KOPT-K1 (cell line): ENCODE measurements around the gene LIN52.

Source experiments
- H3K27ac ChIP-seq: fragments of 200-600 bp; sonication (generic); 2 replicates; pipeline ENCODE4 v1.5.1; 2016; ENCODE audit warnings: antibody characterized with exemption, mild to moderate bottlenecking, low read depth, low read length; ENCODE audit not compliant: poor library complexity, severe bottlenecking
- H3K36me3 ChIP-seq: fragments of 200-600 bp; sonication (generic); 2 replicates; pipeline ENCODE4 v1.5.1; 2017; ENCODE audit warnings: antibody characterized with exemption, mild to moderate bottlenecking, low read length, moderate library complexity; ENCODE audit not compliant: insufficient read depth
- H3K9me3 ChIP-seq: fragments of 200-600 bp; sonication (generic); 2 replicates; pipeline ENCODE4 v1.5.1; 2017; ENCODE audit warnings: antibody characterized with exemption, low read length, mild to moderate bottlenecking; ENCODE audit not compliant: insufficient read depth, poor library complexity, severe bottlenecking

LIN52 gene, protein sequence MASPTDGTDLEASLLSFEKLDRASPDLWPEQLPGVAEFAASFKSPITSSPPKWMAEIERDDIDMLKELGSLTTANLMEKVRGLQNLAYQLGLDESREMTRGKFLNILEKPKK

DNA sequence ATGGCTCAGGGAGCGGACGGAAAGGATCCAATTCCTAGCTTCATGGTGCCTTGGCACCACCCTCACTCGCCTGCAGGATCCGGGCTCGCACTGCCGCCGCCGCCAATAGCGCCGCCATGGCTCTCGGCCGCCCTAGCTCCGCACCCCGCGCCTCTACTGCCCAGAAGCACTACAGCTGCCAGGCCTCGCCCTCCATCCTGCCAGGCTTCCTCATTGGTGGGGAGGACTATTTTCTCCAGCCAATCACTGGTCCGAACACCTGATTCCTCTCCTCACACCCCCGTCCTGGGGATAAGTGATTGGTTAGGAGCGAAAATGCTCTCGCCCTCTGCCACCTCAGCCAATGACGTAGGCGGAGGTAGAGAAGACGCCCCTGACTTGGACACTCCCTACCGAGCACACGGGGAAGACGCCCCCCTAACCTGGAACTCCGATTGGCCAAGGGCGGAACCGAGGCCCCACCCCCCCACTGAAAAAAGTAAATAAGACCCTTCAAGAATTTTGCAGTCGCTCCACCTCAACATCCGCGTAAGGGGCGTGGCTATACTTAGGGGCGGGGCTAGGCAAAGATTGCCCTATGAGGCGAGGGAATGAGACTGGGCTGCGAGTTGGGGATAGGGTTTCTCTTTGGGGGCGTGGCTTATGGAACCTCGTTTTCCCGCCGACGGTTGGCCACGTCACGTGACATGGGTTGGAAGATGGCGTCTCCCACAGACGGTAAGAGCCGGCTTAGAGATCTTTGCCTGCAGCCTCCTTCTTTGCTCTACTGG, at the start of gene LIN52, which contains the start of gene ALDH6A1:
LIN52 (plus strand) TSS at position 680 of the 770 bp plus-strand sequence; CDS start at position 699, 19 bp downstream.
ALDH6A1 (minus strand) TSS at position 177 of the 770 bp plus-strand sequence; CDS start at position 118, 59 bp downstream.
- Histone ChIP-seq H3K9me3 (no peaks in the 10 kb centered on the region), H3K36me3 (no peaks in the 10 kb centered on the region), H3K27ac (peak within 1 kb of the TSS; percentile 72)

DNA sequence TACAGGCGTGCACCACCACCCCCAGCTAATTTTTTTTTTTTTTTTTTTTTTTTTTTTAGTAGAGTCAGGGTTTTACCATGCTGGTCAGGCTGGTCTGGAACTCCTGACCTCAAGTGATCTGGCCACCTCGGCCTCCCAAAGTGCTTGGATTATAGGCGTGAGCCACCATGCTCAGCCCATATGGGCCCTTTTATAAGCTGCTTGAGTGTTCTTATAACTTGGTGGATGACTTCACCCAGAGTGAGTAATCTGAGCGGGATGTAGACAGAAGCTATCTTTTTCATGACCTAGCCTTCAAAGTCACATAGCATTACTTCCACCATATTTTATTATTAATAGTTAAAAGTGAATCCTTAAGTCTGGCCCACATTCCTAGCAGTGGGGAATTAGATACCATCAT, 49.2 kb upstream of the LIN52 start:
- Histone ChIP-seq H3K36me3 (no peaks in the 10 kb centered on the region), H3K9me3 (no peaks in the 10 kb centered on the region), H3K27ac (no peak overlapping the region)

DNA sequence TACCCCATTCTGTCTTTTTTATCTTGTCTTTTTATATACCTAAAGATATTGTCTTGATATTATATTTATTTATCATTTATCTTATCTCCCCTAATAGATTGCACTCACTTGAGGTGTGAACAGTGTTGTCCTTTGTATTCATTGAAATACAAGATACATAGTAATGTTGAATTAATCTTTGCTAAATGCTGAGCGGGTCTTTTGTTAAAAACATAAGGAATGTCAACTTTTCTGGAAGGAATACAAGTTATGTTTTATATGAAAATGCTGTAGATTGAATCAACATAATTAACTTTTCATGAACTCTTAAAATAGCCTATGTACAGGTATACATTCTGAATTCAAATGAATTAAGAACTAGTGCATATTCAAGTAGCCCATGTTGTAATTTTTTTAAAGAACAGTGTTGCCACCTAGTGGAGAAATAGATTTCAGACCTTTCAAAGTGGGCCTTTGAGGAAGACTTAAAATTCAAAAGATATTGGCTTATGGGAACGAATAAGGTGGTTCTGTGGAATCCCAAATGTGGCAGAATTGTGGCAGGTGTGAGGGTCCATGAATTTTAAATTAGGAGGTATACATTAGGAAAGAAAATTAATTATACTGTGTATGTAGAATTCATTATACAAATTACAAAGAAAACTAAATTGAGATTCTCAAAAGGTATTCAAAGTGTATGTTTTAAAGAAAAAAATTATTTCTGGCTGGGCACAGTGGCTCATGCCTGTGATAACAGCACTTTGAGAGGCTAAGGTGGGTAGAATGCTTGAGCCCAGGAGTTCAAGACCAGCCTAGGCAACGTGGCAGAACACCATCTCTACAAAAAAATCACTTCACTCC, 46.5 kb upstream of the LIN52 start:
- Histone ChIP-seq H3K36me3 (no peaks in the 10 kb centered on the region), H3K9me3 (no peaks in the 10 kb centered on the region)

DNA sequence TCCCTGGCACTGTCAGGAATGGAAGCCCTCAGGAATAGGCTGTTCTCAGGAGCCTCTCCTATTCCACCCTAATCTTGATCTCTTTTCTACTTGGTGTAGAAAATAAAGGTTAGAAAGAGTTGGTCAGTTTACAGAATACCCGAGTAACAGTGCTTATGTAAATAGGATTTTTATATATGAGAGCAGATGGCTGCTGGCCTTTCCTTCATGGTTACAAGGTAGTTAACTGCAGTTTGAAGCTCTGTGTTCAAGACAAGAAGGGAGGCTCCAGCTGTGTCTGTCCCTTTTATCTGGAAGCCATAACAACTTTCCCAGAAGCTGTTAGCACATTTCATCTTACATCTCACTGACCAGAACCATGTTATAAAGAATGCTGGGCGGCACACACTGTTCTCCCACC, 42.5 kb upstream of the LIN52 start:
- H3K36me3 ChIP-seq, result no peaks in the 10 kb centered on the region
- H3K9me3 ChIP-seq, result no peaks in the 10 kb centered on the region
- H3K27ac ChIP-seq, result no peak overlapping the region

More for the DNA sequence above, 46.5 kb upstream of the LIN52 start:
- no peak overlapping the region for H3K27ac ChIP-seq

DNA sequence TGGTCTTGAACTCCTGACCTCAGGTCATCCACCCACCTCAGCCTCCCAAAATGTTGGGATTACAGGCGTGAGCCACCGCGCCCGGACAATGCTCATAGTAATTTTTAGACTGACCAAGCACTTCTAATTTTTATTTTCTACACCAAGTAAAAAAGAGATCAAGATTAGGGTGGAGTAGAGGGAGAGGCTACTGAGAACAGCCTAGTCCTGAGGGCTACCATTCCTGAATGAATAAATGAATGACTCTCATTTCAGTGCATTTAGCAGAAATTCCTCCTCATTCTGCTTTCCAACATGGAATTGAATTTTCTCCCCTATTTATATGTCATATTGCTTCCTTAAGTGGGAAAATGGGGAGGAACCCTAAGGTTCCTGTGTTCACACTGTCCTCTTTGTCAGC, 39.2 kb upstream of the LIN52 start:
- no peak overlapping the region for H3K27ac ChIP-seq
- no peaks in the 10 kb centered on the region for H3K9me3 ChIP-seq
- H3K36me3 ChIP-seq, result no peaks in the 10 kb centered on the region

DNA sequence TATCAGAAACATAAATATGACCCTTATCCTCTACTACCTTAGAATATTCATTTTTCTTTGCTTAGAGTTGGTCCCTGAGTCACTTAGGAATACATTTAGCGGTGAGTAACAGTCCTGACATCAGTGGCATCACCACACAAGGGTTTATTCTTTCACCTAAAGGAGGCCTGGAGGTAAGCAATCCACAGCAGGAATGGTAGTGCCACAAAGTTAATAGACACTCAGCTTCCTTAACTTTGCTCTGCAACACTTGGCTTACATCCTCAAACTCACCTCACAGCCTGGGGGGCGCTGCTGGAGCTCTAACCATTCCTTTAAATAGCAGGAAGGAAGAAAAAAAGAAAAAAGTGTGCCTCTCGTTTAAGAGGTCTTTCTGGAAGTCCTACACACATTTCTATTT, 36.5 kb upstream of the LIN52 start:
- Histone ChIP-seq H3K36me3 (no peaks in the 10 kb centered on the region), H3K9me3 (no peaks in the 10 kb centered on the region), H3K27ac (no peak overlapping the region)

DNA sequence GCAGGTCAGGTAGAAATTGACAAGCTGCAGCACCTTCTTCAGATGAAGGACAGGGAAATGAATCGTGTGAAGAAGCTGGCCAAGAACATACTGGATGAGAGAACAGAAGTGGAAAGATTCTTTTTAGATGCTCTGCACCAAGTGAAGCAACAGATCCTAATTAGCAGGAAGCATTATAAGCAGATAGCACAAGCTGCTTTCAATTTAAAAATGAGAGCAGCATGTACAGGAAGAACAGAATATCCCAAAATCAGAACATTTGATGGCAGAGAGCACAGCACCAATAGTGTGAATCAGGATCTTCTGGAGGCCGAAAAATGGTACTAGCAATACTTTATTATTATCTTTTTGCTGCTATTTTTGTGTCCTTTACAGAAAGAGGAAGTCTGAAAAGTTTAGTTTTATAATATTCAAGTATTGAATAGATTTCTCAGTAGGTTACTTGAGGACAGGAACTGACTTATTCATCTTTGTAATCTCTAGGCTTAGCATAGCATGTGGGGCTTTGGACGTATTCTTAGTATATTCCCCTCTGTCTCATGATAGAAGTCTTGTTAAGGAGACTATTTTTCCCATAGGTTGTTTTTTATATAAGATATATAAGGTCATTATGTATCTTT, 34.8 kb upstream of the LIN52 start:
- H3K9me3 ChIP-seq, result no peaks in the 10 kb centered on the region
- no peak overlapping the region for H3K27ac ChIP-seq
- no peaks in the 10 kb centered on the region for H3K36me3 ChIP-seq

DNA sequence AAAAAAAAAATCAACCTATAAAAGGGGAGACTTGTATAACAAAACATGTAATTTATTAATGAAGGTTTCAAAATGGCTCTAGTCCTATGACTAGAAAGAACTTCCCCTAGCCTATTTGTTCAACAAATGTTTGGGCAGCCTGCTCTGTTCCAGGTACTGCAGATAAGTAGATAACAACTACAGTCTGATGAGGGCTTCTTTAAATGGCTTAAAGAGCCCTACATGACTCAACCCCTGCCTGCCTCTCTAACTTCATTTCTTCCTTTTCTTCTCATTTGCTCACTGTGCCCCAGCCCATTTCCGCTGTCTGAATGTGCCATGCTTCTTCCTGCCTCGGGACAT, 22.0 kb upstream of the LIN52 start:
- Histone ChIP-seq H3K9me3 (no peaks in the 10 kb centered on the region), H3K36me3 (no peaks in the 10 kb centered on the region; the same call in 1 of the 2 replicates), H3K27ac (no peak overlapping the region)

DNA sequence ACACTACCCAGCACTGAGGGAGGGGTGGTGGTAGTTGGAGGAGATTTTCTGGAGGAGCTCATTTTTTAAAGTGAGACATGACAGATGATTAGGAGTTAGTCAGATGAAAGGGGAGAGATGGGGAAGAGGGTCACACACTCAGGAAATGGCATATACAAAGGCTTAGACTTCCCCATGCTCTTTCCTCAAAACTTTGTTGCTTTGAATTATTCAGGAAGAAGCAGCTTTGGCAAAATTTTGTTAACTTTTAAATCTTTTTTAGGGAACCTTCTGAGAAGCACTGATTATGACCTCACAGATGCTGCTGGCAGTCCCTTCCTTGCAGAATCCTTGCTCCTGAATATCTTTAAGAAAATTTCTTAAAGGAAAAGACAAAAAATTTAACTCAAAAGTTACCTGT, 20.3 kb upstream of the LIN52 start:
- H3K36me3 ChIP-seq, result no peaks in the 10 kb centered on the region; the same call in 1 of the 2 replicates
- no peaks in the 10 kb centered on the region for H3K9me3 ChIP-seq
- no peak overlapping the region for H3K27ac ChIP-seq

DNA sequence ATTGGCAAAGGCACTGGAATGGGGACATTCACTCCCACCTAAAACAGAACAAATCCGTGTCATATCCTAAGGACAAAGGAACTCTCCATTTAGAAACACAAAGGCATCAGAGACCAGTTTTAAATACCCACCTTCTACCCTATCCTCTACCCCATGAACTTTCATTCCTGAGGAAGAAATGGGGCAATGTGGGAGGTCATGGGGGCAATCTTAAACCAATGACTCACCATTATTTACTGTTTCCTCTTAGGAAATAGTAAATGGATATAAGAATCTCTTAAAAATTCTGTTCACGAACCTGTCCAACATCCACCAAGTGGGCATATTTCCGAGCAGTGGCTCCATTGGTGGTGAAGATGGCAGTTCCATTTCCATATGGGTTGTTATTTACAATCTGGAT, 19.9 kb upstream of the LIN52 start:
- H3K36me3 ChIP-seq, result no peaks in the 10 kb centered on the region; the same call in 1 of the 2 replicates
- no peak overlapping the region for H3K27ac ChIP-seq

DNA sequence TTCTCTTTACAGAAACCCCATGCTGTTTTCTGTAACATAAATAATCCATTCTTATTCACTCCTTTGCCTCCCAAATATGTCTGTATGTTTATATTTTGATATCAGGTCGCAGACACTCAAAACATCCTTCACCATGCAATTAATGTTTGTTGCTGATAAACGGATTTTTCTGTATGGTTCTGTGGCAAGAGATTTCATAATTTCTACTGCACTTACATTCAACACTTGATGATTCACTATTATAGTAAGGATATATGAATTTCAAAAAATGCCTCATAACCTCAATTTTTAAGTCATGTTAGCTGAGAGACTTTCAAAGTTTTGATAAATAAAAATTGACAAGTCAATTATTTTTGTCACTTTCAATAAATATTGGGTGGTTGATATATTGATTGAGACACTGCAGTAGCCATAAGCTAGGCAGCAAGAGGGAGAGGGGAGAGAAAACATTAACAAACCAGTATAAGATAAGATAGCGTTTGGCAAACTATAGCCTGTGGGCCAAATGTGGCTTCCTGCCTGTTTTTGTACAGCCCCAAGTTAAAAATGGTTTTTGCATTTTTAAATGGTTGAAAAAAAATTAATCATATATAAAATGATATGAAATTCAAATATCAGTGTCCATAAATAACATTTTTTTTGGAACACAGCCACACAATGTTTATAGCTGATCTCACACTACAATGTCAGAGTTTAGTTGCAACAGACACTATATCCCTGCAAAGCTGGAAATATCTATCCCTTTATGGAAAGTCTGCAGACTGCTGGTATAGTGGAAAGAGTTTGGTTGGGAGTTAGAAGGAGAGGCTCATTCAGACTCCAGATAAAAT, 18.8 kb upstream of the LIN52 start:
- no peaks in the 10 kb centered on the region; the same call in 1 of the 2 replicates for H3K36me3 ChIP-seq
- H3K27ac ChIP-seq, result no peak overlapping the region
- no peaks in the 10 kb centered on the region for H3K9me3 ChIP-seq

More for the DNA sequence above, 19.9 kb upstream of the LIN52 start:
- H3K9me3 ChIP-seq, result no peaks in the 10 kb centered on the region

DNA sequence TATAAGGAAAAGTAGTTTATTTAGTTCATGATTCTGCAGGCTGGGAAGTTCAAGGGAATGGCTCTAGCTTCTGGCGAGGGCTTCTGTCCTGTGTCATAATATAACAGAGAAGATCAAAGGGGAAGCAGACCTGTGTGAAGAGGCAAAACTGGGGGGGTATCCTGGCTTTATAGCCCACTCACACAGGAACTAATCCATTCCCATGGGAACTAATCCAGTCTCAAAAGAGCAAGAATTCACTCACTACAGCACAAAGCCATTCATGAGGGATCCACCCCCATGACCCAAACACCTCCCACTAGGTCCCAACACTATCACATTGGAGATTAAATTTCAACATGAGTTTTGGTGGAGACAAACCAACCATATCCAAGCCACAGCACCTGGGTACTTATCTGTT, 7.4 kb upstream of the LIN52 start:
- Histone ChIP-seq H3K27ac (no peak overlapping the region), H3K9me3 (no peaks in the 10 kb centered on the region), H3K36me3 (no peaks in the 10 kb centered on the region)

DNA sequence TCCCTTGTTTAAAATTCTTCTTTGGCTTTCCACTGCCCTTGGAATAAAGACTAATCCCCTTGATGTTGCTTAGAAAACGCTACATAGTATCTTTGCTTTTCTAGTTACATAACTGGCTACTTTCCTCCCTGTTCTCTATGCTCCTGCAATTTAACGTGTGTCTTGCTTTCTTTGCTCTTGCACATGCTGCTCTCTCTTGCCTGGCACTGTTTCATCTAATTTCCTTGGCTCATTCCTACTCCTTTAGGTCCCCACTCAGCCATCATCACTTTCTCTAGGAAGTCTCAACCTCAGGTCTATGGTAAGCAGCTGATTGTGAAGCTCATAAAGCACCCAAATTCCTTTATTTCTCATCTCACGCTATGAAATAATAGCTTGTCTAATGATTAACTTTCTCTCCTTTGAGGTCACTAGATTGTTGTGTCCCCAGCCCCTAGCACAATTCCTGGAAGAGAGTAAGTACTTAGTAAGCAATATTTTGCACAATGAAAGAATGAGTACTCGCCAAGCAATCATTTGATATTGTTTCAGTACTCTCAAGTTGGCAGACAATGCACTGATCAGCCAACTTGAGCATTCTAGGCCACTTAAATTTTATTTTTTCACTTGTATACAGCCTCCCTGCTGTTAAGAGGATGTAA, 3.8 kb upstream of the LIN52 start:
- Histone ChIP-seq H3K9me3 (no peaks in the 10 kb centered on the region), H3K36me3 (no peaks in the 10 kb centered on the region), H3K27ac (no peak overlapping the region)

DNA sequence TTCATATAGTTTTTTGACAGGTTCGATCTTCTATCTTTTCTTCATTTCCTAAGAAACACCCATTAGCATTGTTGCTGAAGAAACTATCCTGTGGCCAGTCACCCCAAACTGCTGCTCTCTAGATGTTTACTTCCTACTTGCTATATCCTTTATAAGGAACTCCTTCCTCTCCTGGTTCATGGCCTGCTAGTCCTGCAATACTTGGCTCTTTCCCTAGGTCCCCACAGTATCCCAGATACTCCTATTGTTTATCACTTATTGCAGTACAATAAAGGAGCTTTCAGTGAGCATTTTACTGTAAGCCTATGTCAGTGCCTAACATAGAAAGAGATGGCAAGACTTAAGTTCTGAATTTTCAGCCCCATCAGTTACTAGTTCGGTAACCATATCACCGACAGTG, 3.3 kb upstream of the LIN52 start:
- Histone ChIP-seq H3K9me3 (no peaks in the 10 kb centered on the region), H3K36me3 (no peaks in the 10 kb centered on the region), H3K27ac (no peak overlapping the region)
